Subcutaneous abdominal adipose tissue (tissue), 5 donors: Measurements from ENCODE around the gene HMGXB3.
A peak's percentile ranks its signal among the peaks of the same experiment; 100 is the strongest.

Experiments used
- H3K27ac ChIP-seq: one replicate; pipeline ENCODE4 v1.7.0; 2013; ENCODE audit warnings: low read depth, mild to moderate bottlenecking, inconsistent platforms, low read length, moderate library complexity
- H3K27me3 ChIP-seq, 5 donors: one replicate each; pipeline ENCODE4 v1.7.0; 2013; ENCODE audit warnings: low read length in 5 of 5, inconsistent platforms in 1 of 5; ENCODE audit not compliant: control insufficient read depth in 5 of 5, insufficient read depth in 4 of 5
- H3K36me3 ChIP-seq, 5 donors: one replicate each; pipeline ENCODE4 v1.7.0; 2013; ENCODE audit warnings: low read length in 5 of 5; ENCODE audit not compliant: control insufficient read depth in 5 of 5, insufficient read depth in 5 of 5
- H3K4me1 ChIP-seq, 5 donors: one replicate each; pipeline ENCODE4 v1.7.0; 2013; ENCODE audit warnings: low read length in 5 of 5, mild to moderate bottlenecking in 3 of 5, moderate library complexity in 1 of 5; ENCODE audit not compliant: control insufficient read depth in 5 of 5, insufficient read depth in 5 of 5
- H3K4me3 ChIP-seq, 5 donors: one replicate each; pipeline ENCODE4 v1.7.0; 2013; ENCODE audit warnings: low read length in 5 of 5, low read depth in 1 of 5
- H3K9ac ChIP-seq, 5 donors: one replicate each; pipeline ENCODE4 v1.7.0; 2013; ENCODE audit warnings: low read length in 5 of 5, mild to moderate bottlenecking in 4 of 5, moderate library complexity in 3 of 5
- H3K9me3 ChIP-seq, 5 donors: one replicate each; pipeline ENCODE4 v1.7.0; 2013; ENCODE audit warnings: low read length in 5 of 5; ENCODE audit not compliant: control insufficient read depth in 5 of 5
- donor health status: healthy.
- donor health status: healthy.
- donor health status: healthy.
- donor health status: healthy.
- donor health status: healthy.

HMGXB3 gene

GRCh38 chr5:149988126-149988525 is 12.4 kb upstream of the HMGXB3 start:
- no peaks in the 10 kb centered on the region for H3K9me3 ChIP-seq
- H3K36me3 ChIP-seq = peaks cover 0 to 4% (median 3%) of the 10 kb centered on the region in 5 donors
- H3K9ac ChIP-seq = no peak overlapping the region
- no peak overlapping the region for H3K27ac ChIP-seq
- peaks cover 0 to 3% (median 0%) of the 10 kb centered on the region in 5 donors for H3K4me1 ChIP-seq
- H3K27me3 ChIP-seq = no peaks in the 10 kb centered on the region
- no peak overlapping the region for H3K4me3 ChIP-seq

- no peak overlapping the region for H3K4me3 ChIP-seq
- H3K9me3 ChIP-seq = no peaks in the 10 kb centered on the region
- H3K36me3 ChIP-seq = peaks cover 4 to 14% (median 14%) of the 10 kb centered on the region in 5 donors
- H3K27me3 ChIP-seq = no peaks in the 10 kb centered on the region
- H3K9ac ChIP-seq = no peak overlapping the region
- H3K27ac ChIP-seq = no peak overlapping the region
- peaks cover 0 to 3% (median 0%) of the 10 kb centered on the region in 5 donors for H3K4me1 ChIP-seq
Measured at GRCh38 chr5:149990518-149991376, 9.8 kb upstream of the HMGXB3 start.

- Histone ChIP-seq H3K27ac (no peak overlapping the region), H3K36me3 (peaks cover 6 to 21% (median 19%) of the 10 kb centered on the region in 5 donors), H3K4me1 (peaks cover 0 to 3% (median 0%) of the 10 kb centered on the region in 5 donors), H3K9ac (peak overlapping the region in 1 of 5 donors; percentile 32), H3K9me3 (no peaks in the 10 kb centered on the region), H3K27me3 (no peaks in the 10 kb centered on the region), H3K4me3 (no peak overlapping the region)
Measured at GRCh38 chr5:149993471-149993870, 7.1 kb upstream of the HMGXB3 start.

- Histone ChIP-seq H3K4me1 (peaks cover 5 to 15% (median 12%) of the 10 kb centered on the region in 5 donors), H3K36me3 (peaks cover 6 to 21% (median 19%) of the 10 kb centered on the region in 5 donors), H3K9me3 (no peaks in the 10 kb centered on the region), H3K4me3 (no peak overlapping the region), H3K9ac (no peak overlapping the region), H3K27ac (no peak overlapping the region), H3K27me3 (no peaks in the 10 kb centered on the region)
Measured at GRCh38 chr5:149995385-149996204, 4.9 kb upstream of the HMGXB3 start.

GRCh38 chr5:149996205-149996890 is 4.2 kb upstream of the HMGXB3 start:
- H3K27me3 ChIP-seq = no peaks in the 10 kb centered on the region
- no peaks in the 10 kb centered on the region for H3K9me3 ChIP-seq
- no peak overlapping the region for H3K27ac ChIP-seq
- H3K36me3 ChIP-seq = peaks cover 6 to 21% (median 19%) of the 10 kb centered on the region in 5 donors
- H3K4me1 ChIP-seq = peaks cover 5 to 19% (median 17%) of the 10 kb centered on the region in 5 donors
- no peak overlapping the region for H3K9ac ChIP-seq
- no peak overlapping the region for H3K4me3 ChIP-seq

GRCh38 chr5:149998281-149998680 is 2.3 kb upstream of the HMGXB3 start:
- no peak overlapping the region for H3K9ac ChIP-seq
- no peak overlapping the region for H3K4me3 ChIP-seq
- peaks cover 9 to 37% (median 34%) of the 10 kb centered on the region in 5 donors for H3K4me1 ChIP-seq
- H3K27me3 ChIP-seq = no peaks in the 10 kb centered on the region
- H3K36me3 ChIP-seq = peaks cover 6 to 21% (median 19%) of the 10 kb centered on the region in 5 donors
- H3K9me3 ChIP-seq = no peaks in the 10 kb centered on the region
- no peak overlapping the region for H3K27ac ChIP-seq

- peaks cover 9 to 37% (median 34%) of the 10 kb centered on the region in 5 donors for H3K4me1 ChIP-seq
Measured at GRCh38 chr5:149999359-149999758, 1.2 kb upstream of the HMGXB3 start.

GRCh38 chr5:149999866-150000255 is 678 bp upstream of the HMGXB3 start:
- Histone ChIP-seq H3K9me3 (no peaks in the 10 kb centered on the region), H3K27me3 (no peaks in the 10 kb centered on the region), H3K36me3 (peaks cover 4 to 23% (median 18%) of the 10 kb centered on the region in 5 donors), H3K9ac (peak overlapping the region; percentile 84 to 97 (median 96)), H3K4me1 (peaks cover 9 to 37% (median 34%) of the 10 kb centered on the region in 5 donors), H3K27ac (peak overlapping the region; percentile 88), H3K4me3 (peak overlapping the region; percentile 82 to 98 (median 97))

More at GRCh38 chr5:149999359-149999758, 1.2 kb upstream of the HMGXB3 start:
- peak overlapping the region; percentile 82 to 98 (median 97) for H3K4me3 ChIP-seq
- H3K27ac ChIP-seq = peak overlapping the region; percentile 88
- no peaks in the 10 kb centered on the region for H3K27me3 ChIP-seq
- H3K9ac ChIP-seq = peak overlapping the region; percentile 84 to 97 (median 96)
- H3K36me3 ChIP-seq = peaks cover 6 to 21% (median 16%) of the 10 kb centered on the region in 5 donors
- H3K9me3 ChIP-seq = no peaks in the 10 kb centered on the region

GRCh38 chr5:150000990-150001659 is 586 bp downstream of the HMGXB3 start:
- Histone ChIP-seq H3K9ac (peak overlapping the region; percentile 84 to 97 (median 96)), H3K4me3 (peak overlapping the region; percentile 82 to 98 (median 96)), H3K27me3 (no peaks in the 10 kb centered on the region), H3K27ac (peak overlapping the region; percentile 88), H3K36me3 (peaks cover 5 to 19% (median 15%) of the 10 kb centered on the region in 5 donors), H3K4me1 (peaks cover 9 to 37% (median 34%) of the 10 kb centered on the region in 5 donors), H3K9me3 (no peaks in the 10 kb centered on the region)
